Ovary (tissue), 9 donors: ENCODE measurements around the gene FYN. TPM values are rescaled to one million over a fixed set of nuclear protein-coding genes. Genes with fewer than 3 reads are reported as not detected.
"Not testable (repeated sequence)": the region's sequence is repeated elsewhere in the genome, so short reads cannot be mapped to it uniquely, and the experiment has no call there.

Source experiments
- DNase-seq, 5 donors: peaks; one replicate each; pipeline ENCODE4 v3.0.0-alpha.2; 2019 to 2020
- H3K27ac ChIP-seq, 2 donors: fragments of 200-600 bp; one replicate each; pipeline versions ENCODE4 v1.5.1 to v1.8.0; 2019 to 2022
- H3K27me3 ChIP-seq: fragments of 200-600 bp; one replicate; pipeline ENCODE4 v1.8.0; 2022
- H3K36me3 ChIP-seq: fragments of 200-600 bp; sonication (generic); one replicate; pipeline ENCODE4 v1.5.1; 2019
- H3K4me1 ChIP-seq: one replicate; pipeline ENCODE4 v1.8.1; 2013; ENCODE audit warnings: mild to moderate bottlenecking, moderate library complexity; ENCODE audit not compliant: insufficient read depth
- H3K4me3 ChIP-seq: fragments of 200-600 bp; sonication (generic); one replicate; pipeline ENCODE4 v1.5.1; 2017
- H3K9me3 ChIP-seq, 2 donors: fragments of 200-600 bp in 1 of 2; sonication (generic) in 1 of 2; one replicate each; pipeline versions ENCODE4 v1.5.1 to v1.8.1; 2013 to 2019; ENCODE audit warnings: mild to moderate bottlenecking in 1 of 2, moderate library complexity in 1 of 2
- CTCF ChIP-seq, 3 donors: fragments of 450-650 bp in 2 of 3; fragments of 200-600 bp in 1 of 3; IDR thresholded peaks; one replicate each; pipeline versions ENCODE4 v1.5.1 to v1.8.0; 2016 to 2022; ENCODE audit warnings: antibody characterized with exemption in 3 of 3, mild to moderate bottlenecking in 1 of 3
- EP300 ChIP-seq: sonication (generic); formaldehyde crosslinking; IDR thresholded peaks from one replicate; pipeline ENCODE4 v1.6.1; 2017; ENCODE audit warnings: antibody characterized with exemption
- POLR2A ChIP-seq: fragments of 450-650 bp; IDR thresholded peaks from one replicate; pipeline ENCODE4 v1.6.1; 2017; ENCODE audit warnings: antibody characterized with exemption, mild to moderate bottlenecking, moderate library complexity
- WGBS, 3 donors: extraction: QIAGEN DNeasy Blood & Tissue Kit in 1 of 3; methylation state at CpG; one replicate each; pipeline versions ENCODE4 v1.1.5 to v1.1.7; 2013 to 2017; 5-methylcytosine and 5-hydroxymethylcytosine counted together
- intact Hi-C, 4 donors: fragments of 100-400 bp; cut with DNase I; formaldehyde crosslinking; loops; one replicate each; pipeline versions ENCODE4 v1.11.0 to v1.15.1; 2022 to 2023
- polyA plus RNA-seq, 2 donors: library from polyadenylated mRNA; stranded (reverse); fragments of 200-250 nt in 1 of 2; fragments of 350-450 nt in 1 of 2; fragmentation: Illumina TruSeq in 1 of 2; extraction: RNeasy Lipid Tissue Mini Kit (QIAGEN cat#74804) in 1 of 2; gene quantifications; one replicate each; pipeline ENCODE4 v1.2.3, GENCODE V29; 2013 to 2014
- total RNA-seq, 7 donors: library from RNA; depleted of rRNA in 2 of 7; stranded (reverse); fragments of >200 nt in 2 of 7; fragmentation: NEBNext Ultra II Directional in 3 of 7; extraction: Animal tissue kit (Norgen Biotek cat#: 25700) in 3 of 7; gene quantifications; one replicate each; pipeline versions ENCODE4 v1.1.0 to v1.2.4, GENCODE V29; 2016 to 2023
- donor health status: DM: no; HTN: no; CAD: no; lungs with moderate emphysema.
- donor health status: DM: no; HTN: no; CAD: no.
- donor health status: Bipolar disorder and iron deficiency.
- donor health status: DM: yes; HTN: yes; CAD: no.
- donor health status: DM: no; HTN: no; CAD: no.
- donor health status: DM: yes; HTN: yes; CAD: no.

Gene FYN
- total and polyA plus RNA-seq, 9 donors, result 37.2 to 116 (median 72.7) TPM

DNA sequence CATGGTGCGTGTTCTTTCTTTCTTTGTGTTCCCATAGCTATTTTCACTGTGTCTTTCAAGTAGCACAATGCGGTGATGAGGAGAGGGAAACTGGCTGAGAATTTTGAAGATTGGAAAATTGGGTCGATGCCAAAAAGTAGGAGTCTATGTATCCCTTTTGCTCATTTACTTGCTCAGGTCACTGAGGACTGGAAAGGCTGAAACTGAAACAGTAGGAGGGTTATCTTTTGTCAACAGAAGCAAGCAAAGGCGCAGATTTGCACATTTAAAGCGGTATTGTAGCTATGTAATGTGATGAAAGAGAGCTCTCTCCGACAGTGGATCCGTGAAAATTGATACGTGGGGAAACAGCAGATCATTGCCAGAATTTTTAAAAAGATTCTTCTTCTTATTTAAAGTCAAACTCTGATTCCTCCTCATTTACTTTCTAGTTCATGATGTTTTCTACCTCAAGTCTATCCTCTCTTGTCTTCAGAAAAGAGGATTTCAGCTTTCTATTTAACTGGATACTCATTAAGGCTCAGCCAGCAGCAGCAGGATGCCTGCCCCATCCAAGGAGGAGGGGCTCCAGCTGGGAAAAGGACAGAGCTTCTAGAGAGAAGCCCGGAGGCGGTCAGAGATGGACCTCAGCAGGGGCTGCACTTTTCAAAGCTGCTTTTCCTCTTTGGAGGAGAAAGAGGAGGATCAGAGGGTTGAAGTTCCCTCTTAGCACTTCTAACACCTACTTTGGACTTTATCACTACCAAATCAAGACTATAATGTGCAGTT, 15.9 kb upstream of the FYN start:
- 4 to 8% (median 4%) methylated on average over 10 of the region's 10 CpGs for WGBS, 3 donors
- no peak overlapping the region for H3K4me3 ChIP-seq

GRCh38 chr6:111886793-111887192, 13.5 kb upstream of the FYN start:
- intact Hi-C loops, H3K36me3 ChIP-seq, DNase-seq: not testable (repeated sequence)

More for the DNA sequence above, 15.9 kb upstream of the FYN start:
- TF ChIP-seq CTCF (IDR thresholded peaks at IDR 0.05), result no peak
- no peak for TF ChIP-seq EP300
- TF ChIP-seq POLR2A, result no peak
- peak; percentile 39 to 52 (median 44) for DNase-seq
- Histone ChIP-seq H3K27ac (peak overlapping the region in 1 of 2 donors; percentile 56), H3K4me1 (no peaks in the 10 kb centered on the region), H3K27me3 (no peaks in the 10 kb centered on the region), H3K36me3 (no peaks in the 10 kb centered on the region), H3K9me3 (no peaks in the 10 kb centered on the region)
- intact Hi-C loops, result no loop called here

DNA sequence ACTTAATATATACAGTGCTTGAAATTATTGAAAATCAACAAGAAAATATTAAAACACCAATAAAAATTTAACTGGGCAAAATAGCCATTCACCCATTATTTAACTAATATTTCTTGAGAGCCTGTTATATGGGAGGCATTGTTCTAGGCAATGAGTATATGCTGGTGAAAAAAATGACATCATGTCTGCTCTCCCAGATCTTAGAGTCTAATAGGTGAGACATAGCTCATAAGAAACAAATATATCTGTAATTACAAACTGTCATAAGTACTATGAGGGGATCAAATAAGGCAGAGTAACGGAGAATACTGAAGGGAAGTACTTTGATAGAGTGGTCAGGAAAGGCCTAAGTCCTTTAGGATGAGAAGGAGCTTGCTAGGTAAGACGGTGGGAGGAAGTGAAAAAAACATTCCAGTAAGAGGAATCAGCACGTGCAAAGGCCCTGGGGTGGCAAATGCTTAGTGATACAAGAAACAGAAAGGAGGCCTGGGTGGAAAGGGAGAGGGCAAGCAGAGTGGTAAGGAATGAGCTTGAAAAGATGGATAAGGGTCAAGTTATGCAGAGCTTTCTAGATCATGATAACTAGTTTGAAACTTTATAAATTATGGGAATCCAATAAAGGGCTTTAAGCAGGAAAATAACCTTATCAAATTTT, 12.2 kb upstream of the FYN start:
- no peak for DNase-seq
- Histone ChIP-seq H3K27ac (no peak overlapping the region), H3K4me3 (no peak overlapping the region), H3K9me3 (no peaks in the 10 kb centered on the region), H3K27me3 (no peaks in the 10 kb centered on the region), H3K36me3 (no peaks in the 10 kb centered on the region), H3K4me1 (no peaks in the 10 kb centered on the region)
- no peak for TF ChIP-seq EP300
- TF ChIP-seq CTCF (IDR thresholded peaks at IDR 0.05), result no peak
- TF ChIP-seq POLR2A, result no peak
- WGBS, 3 donors, result 92 to 98% (median 95%) methylated on average over 3 of the region's 3 CpGs
- intact Hi-C loops, result no loop called here

More at GRCh38 chr6:111886793-111887192, 13.5 kb upstream of the FYN start:
- H3K27ac ChIP-seq, H3K9me3 ChIP-seq, H3K27me3 ChIP-seq, H3K4me1 ChIP-seq, H3K4me3 ChIP-seq: not testable (repeated sequence)
- WGBS, 3 donors, result 94 to 96% (median 96%) methylated on average over 2 of the region's 2 CpGs

- DNase-seq, result no peak
- WGBS, 3 donors, result 94 to 96% (median 95%) methylated on average over 2 of the region's 2 CpGs
- Histone ChIP-seq H3K36me3 (no peaks in the 10 kb centered on the region), H3K4me1 (no peaks in the 10 kb centered on the region), H3K27ac (no peak overlapping the region), H3K27me3 (no peaks in the 10 kb centered on the region), H3K4me3 (no peak overlapping the region), H3K9me3 (no peaks in the 10 kb centered on the region)
- intact Hi-C loops, result no loop called here
- TF ChIP-seq CTCF (IDR thresholded peaks at IDR 0.05) (no peak), POLR2A (no peak), EP300 (no peak)
Measured at GRCh38 chr6:111884068-111884467, 10.8 kb upstream of the FYN start.
